HL-60 (cell line): Measurements from ENCODE around the gene CRY1.

Experiments
- CTCF ChIP-seq: IDR thresholded peaks from one replicate; pipeline ENCODE4 v1.5.1; 2011; ENCODE audit warnings: low read length, control low read depth, inconsistent platforms; ENCODE audit not compliant: insufficient read depth
- REST ChIP-seq: IDR thresholded peaks from 2 replicates; pipeline ENCODE4 v1.6.1; 2012; ENCODE audit warnings: low read depth; ENCODE audit not compliant: insufficient replicate concordance

GRCh38 chr12:107086314-107086713 lies 7.0 kb downstream of the CRY1 start:
- TF ChIP-seq REST (no peak), CTCF (no peak)
